ENCODE measurements around the gene PLD5. TPM values are rescaled to one million over a fixed set of nuclear protein-coding genes. Genes with fewer than 3 reads are reported as not detected.
"Not testable (repeated sequence)": the region's sequence is repeated elsewhere in the genome, so short reads cannot be mapped to it uniquely, and the experiment has no call there.

Gene PLD5
- total and polyA plus RNA-seq, 4 donors: 4.6 to 11.5 (median 9.4) TPM

DNA sequence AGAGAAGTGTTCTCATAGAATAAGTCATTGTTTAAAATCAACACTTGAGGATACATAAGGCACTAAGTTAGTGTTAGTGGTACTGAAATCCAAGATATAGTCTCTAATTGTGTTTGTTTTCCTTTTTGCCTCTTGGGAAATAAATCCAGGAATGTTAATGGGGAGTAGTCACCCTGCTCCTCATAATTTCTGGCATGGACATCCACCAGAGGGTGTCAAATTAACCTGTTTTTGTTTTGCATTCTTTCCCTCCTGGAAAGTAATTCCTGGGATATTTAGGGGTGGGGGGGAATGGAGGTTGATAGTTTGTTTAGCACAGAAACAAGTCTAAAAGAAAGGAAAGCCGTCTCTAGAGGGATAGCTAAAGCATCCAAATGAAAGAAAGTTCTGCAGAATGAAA is 437.8 kb downstream of the PLD5 start:
- no peak overlapping the region for H3K4me3 ChIP-seq (ENCODE audit: low read depth, low read length)
- H3K4me1 ChIP-seq (ENCODE audit: control insufficient read depth, insufficient read depth, low read length): no peaks in the 10 kb centered on the region
- no peak for DNase-seq (ENCODE audit: low read depth in 4 of 6, low spot score in 6 of 6)
- H3K36me3 ChIP-seq (ENCODE audit: control insufficient read depth, insufficient read depth, low read length): no peaks in the 10 kb centered on the region
- 79% methylated on average over 1 of the region's 1 CpG for WGBS (ENCODE audit: insufficient coverage)
- H3K27ac ChIP-seq (ENCODE audit: low read depth, low read length): no peak overlapping the region
- no peaks in the 10 kb centered on the region for H3K9me3 ChIP-seq (ENCODE audit: control insufficient read depth, insufficient read depth, low read length)
- no peaks in the 10 kb centered on the region for H3K27me3 ChIP-seq (ENCODE audit: control insufficient read depth, insufficient read depth, low read length)

DNA sequence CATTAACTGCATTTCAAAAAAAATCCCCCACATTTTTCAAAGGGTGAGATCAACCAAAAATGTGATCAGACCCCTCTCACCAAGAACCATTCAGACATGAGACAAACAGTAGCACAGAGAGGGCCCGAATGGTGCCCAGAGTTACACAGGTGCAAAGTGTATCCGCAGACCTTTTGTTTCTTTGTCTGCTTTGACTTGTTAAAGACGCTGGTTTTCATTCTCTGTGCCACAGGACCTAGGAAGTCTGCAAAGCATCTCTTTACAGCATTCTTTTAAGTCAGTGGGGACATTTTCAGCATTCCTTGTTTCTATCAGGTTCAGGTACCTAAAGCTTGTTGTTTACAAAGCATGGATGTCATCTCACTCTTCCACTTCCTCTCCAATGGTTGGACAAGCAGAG is 438.4 kb downstream of the PLD5 start:
- Histone ChIP-seq H3K9me3 (ENCODE audit: control insufficient read depth, insufficient read depth, low read length) (no peaks in the 10 kb centered on the region), H3K4me3 (ENCODE audit: low read depth, low read length) (no peak overlapping the region), H3K4me1 (ENCODE audit: control insufficient read depth, insufficient read depth, low read length) (no peaks in the 10 kb centered on the region), H3K27ac (ENCODE audit: low read depth, low read length) (no peak overlapping the region), H3K36me3 (ENCODE audit: control insufficient read depth, insufficient read depth, low read length) (no peaks in the 10 kb centered on the region), H3K27me3 (ENCODE audit: control insufficient read depth, insufficient read depth, low read length) (no peaks in the 10 kb centered on the region)
- no peak for DNase-seq (ENCODE audit: low read depth in 4 of 6, low spot score in 6 of 6)
- 90% methylated on average over 3 of the region's 3 CpGs for WGBS (ENCODE audit: insufficient coverage)

DNA sequence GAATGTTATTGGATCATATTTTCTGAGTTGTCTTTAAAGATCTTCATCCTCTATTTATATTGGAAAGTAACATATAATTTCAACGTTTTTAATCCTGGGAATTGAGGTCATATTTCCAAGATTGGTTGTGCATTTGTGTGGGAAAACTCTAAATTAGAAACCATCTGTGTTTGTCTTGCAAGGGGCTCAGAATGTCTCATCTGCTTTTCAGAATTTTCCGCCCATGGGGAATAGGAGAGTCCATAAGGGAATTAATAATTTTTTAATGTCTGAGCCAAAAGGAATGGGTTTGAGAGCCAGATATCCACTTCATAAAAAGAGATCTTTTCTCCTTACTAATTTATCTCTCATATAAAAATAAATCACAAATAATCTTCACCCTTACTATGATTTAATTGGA is 440.8 kb downstream of the PLD5 start:
- no peak overlapping the region for H3K4me3 ChIP-seq (ENCODE audit: low read depth, low read length)
- H3K4me1 ChIP-seq (ENCODE audit: control insufficient read depth, insufficient read depth, low read length): no peaks in the 10 kb centered on the region
- H3K27ac ChIP-seq (ENCODE audit: low read depth, low read length): no peak overlapping the region
- no peaks in the 10 kb centered on the region for H3K9me3 ChIP-seq (ENCODE audit: control insufficient read depth, insufficient read depth, low read length)
- DNase-seq (ENCODE audit: low read depth in 4 of 6, low spot score in 6 of 6): no peak
- no peaks in the 10 kb centered on the region for H3K36me3 ChIP-seq (ENCODE audit: control insufficient read depth, insufficient read depth, low read length)
- WGBS (ENCODE audit: insufficient coverage): no CpG with 5 or more reads among the region's 2 CpGs
- H3K27me3 ChIP-seq (ENCODE audit: control insufficient read depth, insufficient read depth, low read length): no peaks in the 10 kb centered on the region

DNA sequence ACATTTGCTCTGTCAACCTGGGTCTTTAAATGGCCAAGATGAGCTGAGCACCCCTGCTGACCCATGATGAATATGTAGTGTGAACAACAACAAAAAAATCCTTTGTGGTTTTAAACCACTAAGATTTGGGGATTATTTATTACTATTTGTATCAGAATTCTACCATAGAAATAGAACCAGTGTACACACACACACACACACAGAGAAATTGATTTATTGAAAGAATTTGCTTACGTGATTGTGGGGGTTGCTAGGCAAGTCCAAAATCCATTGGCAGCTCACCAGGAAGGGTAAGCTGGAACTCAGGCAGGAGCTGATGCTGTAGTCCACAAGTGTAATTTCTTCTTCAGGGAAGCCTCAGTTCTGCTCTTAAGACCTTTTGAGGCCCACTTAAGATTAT is 443.1 kb downstream of the PLD5 start:
- Histone ChIP-seq H3K36me3 (ENCODE audit: control insufficient read depth, insufficient read depth, low read length) (no peaks in the 10 kb centered on the region), H3K9me3 (ENCODE audit: control insufficient read depth, insufficient read depth, low read length) (no peaks in the 10 kb centered on the region), H3K4me3 (ENCODE audit: low read depth, low read length) (no peak overlapping the region), H3K4me1 (ENCODE audit: control insufficient read depth, insufficient read depth, low read length) (no peaks in the 10 kb centered on the region), H3K27ac (ENCODE audit: low read depth, low read length) (no peak overlapping the region), H3K27me3 (ENCODE audit: control insufficient read depth, insufficient read depth, low read length) (no peaks in the 10 kb centered on the region)
- peak in 1 of 6 donors; percentile 8 for DNase-seq (ENCODE audit: low read depth in 4 of 6, low spot score in 6 of 6)
- 60% methylated on average over 1 of the region's 1 CpG for WGBS (ENCODE audit: insufficient coverage)

DNA sequence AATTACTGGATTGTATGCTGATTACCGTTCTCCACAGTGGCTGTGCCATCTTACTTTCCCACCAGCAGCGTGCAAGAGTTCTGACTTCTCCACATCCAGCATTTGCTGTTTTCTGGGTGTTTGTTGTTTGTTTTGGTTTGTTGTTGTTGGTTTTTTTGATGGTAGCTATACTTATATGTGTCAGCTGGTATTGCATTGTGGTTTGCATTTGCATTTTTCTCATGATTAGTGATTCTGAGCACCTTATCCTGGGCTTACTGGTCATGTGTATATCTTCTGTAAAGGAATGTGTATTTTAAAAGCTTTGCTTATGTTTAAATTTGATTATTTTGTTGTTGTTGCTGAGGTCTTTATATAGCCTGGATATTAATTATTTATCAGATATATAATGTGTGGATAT is 458.7 kb downstream of the PLD5 start:
- DNase-seq (ENCODE audit: low read depth in 4 of 6, low spot score in 6 of 6): no peak
- H3K4me1 ChIP-seq (ENCODE audit: control insufficient read depth, insufficient read depth, low read length): no peaks in the 10 kb centered on the region
- H3K4me3 ChIP-seq (ENCODE audit: low read depth, low read length): no peak overlapping the region
- no peak overlapping the region for H3K27ac ChIP-seq (ENCODE audit: low read depth, low read length)
- no peaks in the 10 kb centered on the region for H3K9me3 ChIP-seq (ENCODE audit: control insufficient read depth, insufficient read depth, low read length)
- no CpG with 5 or more reads among the region's 2 CpGs for WGBS (ENCODE audit: insufficient coverage)
- no peaks in the 10 kb centered on the region for H3K27me3 ChIP-seq (ENCODE audit: control insufficient read depth, insufficient read depth, low read length)
- no peaks in the 10 kb centered on the region for H3K36me3 ChIP-seq (ENCODE audit: control insufficient read depth, insufficient read depth, low read length)

DNA sequence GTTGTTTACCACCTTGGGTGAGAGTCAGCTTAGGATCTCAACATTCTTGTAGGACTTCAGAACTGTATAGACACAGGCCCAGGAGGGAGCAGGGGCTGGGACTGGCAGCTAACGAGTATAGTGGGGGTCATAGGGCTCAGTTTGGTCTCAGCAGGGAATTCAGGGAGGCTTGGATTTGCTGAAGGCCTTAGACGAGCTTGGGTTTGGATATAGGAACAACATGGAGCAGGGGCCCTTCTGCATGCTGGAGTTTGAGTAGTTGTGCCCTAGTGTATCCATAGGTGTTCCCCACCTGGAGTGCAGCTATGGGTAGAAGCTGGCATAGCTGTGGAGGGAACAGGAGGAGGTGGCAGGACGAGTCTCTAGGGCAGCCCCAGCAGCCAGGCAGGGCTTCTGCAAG is 462.2 kb downstream of the PLD5 start:
- WGBS (ENCODE audit: insufficient coverage): 73% methylated on average over 3 of the region's 3 CpGs
- DNase-seq (ENCODE audit: low read depth in 4 of 6, low spot score in 6 of 6): no peak

DNA sequence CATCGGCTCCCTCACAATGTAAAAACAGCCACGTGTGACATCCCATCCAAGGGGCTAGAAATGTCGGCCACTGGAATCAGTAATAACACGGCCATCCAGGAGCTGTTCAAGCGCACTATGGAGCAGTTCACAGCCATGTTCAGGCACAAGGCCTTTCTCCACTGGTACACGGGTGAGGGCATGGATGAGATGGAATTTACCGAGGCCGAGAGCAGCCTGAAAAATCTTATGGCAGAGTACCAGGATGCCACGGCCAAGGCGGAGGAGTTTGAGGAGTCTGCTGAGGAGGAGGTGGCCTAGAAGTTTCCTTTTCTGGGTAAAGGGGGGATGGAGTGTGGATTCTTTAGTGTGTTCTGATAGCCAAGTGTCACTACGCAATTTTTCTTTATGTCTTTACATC is 464.5 kb downstream of the PLD5 start:
- H3K4me3 ChIP-seq (ENCODE audit: low read depth, low read length): no peak overlapping the region
- 93% methylated on average over 10 of the region's 11 CpGs for WGBS (ENCODE audit: insufficient coverage)
- H3K4me1 ChIP-seq (ENCODE audit: control insufficient read depth, insufficient read depth, low read length): no peaks in the 10 kb centered on the region
- H3K9me3 ChIP-seq (ENCODE audit: control insufficient read depth, insufficient read depth, low read length): no peaks in the 10 kb centered on the region
- no peak overlapping the region for H3K27ac ChIP-seq (ENCODE audit: low read depth, low read length)
- H3K36me3 ChIP-seq (ENCODE audit: control insufficient read depth, insufficient read depth, low read length): peaks cover 4% of the 10 kb centered on the region
- no peak for DNase-seq (ENCODE audit: low read depth in 4 of 6, low spot score in 6 of 6)
- H3K27me3 ChIP-seq (ENCODE audit: control insufficient read depth, insufficient read depth, low read length): no peaks in the 10 kb centered on the region

More for the DNA sequence above, 462.2 kb downstream of the PLD5 start:
- Histone ChIP-seq H3K27ac (ENCODE audit: low read depth, low read length) (no peak overlapping the region), H3K36me3 (ENCODE audit: control insufficient read depth, insufficient read depth, low read length) (peaks cover 4% of the 10 kb centered on the region), H3K27me3 (ENCODE audit: control insufficient read depth, insufficient read depth, low read length) (no peaks in the 10 kb centered on the region), H3K4me3 (ENCODE audit: low read depth, low read length) (no peak overlapping the region), H3K4me1 (ENCODE audit: control insufficient read depth, insufficient read depth, low read length) (no peaks in the 10 kb centered on the region), H3K9me3 (ENCODE audit: control insufficient read depth, insufficient read depth, low read length) (no peaks in the 10 kb centered on the region)

DNA sequence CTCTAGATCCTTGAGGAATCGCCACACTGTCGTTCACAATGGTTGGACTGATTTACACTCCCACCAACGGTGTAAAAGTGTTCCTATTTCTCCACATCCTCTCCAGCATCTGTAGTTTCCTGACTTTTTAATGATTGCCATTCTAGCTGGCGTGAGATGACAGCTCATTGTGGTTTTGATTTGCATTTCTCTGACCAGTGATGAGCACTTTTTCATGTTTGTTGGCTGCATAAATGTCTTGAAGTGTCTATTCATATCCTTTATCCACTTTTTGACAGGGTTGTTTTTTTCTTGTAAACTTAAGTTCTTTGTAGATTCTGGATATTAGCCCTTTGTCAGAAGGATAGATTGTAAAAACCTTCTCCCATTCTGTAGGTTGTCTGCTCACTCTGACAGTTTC is 465.9 kb downstream of the PLD5 start:
- not testable (repeated sequence) for H3K36me3 ChIP-seq (ENCODE audit: control insufficient read depth, insufficient read depth, low read length); H3K27me3 ChIP-seq (ENCODE audit: control insufficient read depth, insufficient read depth, low read length); DNase-seq (ENCODE audit: low read depth in 4 of 6, low spot score in 6 of 6); H3K4me3 ChIP-seq (ENCODE audit: low read depth, low read length); H3K9me3 ChIP-seq (ENCODE audit: control insufficient read depth, insufficient read depth, low read length); H3K4me1 ChIP-seq (ENCODE audit: control insufficient read depth, insufficient read depth, low read length); H3K27ac ChIP-seq (ENCODE audit: low read depth, low read length)
- WGBS (ENCODE audit: insufficient coverage): 83% methylated on average over 3 of the region's 4 CpGs

DNA sequence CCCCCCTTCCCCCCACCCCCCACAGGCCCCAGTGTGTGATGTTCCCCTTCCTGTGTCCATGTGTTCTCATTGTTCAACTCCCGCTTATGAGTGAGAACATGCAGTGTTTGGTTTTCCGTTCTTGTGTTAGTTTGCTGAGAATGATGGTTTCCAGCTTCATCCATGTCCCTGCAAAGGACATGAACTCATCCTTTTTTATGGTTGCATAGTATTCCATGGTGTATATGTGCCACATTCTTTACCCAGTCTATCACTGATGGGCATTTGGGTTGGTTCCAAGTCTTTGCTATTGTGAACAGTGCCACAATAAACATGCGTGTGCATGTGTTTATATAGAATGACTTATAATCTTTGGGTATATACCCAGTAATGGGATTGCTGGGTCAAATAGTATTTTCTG is 466.3 kb downstream of the PLD5 start:
- not testable (repeated sequence) for H3K27me3 ChIP-seq (ENCODE audit: control insufficient read depth, insufficient read depth, low read length); DNase-seq (ENCODE audit: low read depth in 4 of 6, low spot score in 6 of 6); H3K4me1 ChIP-seq (ENCODE audit: control insufficient read depth, insufficient read depth, low read length); H3K9me3 ChIP-seq (ENCODE audit: control insufficient read depth, insufficient read depth, low read length); H3K36me3 ChIP-seq (ENCODE audit: control insufficient read depth, insufficient read depth, low read length); H3K4me3 ChIP-seq (ENCODE audit: low read depth, low read length); H3K27ac ChIP-seq (ENCODE audit: low read depth, low read length)
- WGBS (ENCODE audit: insufficient coverage): 100% methylated on average over 1 of the region's 3 CpGs

DNA sequence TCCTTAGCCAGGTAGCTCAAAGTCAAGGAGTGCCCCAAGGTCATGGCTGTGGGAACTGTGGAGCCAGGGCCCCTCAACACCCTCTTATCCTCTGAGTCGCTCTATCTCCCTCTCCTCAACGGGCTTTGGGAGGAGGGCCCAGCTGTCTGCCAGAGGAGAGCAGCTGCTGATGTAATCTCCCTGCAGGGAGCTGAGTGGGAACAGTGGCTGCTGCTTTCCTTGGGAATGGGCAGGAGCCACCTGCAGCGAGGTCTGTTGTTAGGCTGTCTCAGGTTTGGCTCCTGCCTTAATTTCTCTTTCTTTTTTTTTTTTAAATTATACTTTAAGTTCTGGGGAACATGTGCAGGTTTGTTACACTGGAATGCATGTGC is 466.8 kb downstream of the PLD5 start:
- peaks cover 4% of the 10 kb centered on the region for H3K36me3 ChIP-seq (ENCODE audit: control insufficient read depth, insufficient read depth, low read length)
- no peak overlapping the region for H3K4me3 ChIP-seq (ENCODE audit: low read depth, low read length)
- 20% methylated on average over 1 of the region's 3 CpGs for WGBS (ENCODE audit: insufficient coverage)

More for the DNA sequence above, 466.8 kb downstream of the PLD5 start:
- H3K9me3 ChIP-seq (ENCODE audit: control insufficient read depth, insufficient read depth, low read length): no peaks in the 10 kb centered on the region
- no peak for DNase-seq (ENCODE audit: low read depth in 4 of 6, low spot score in 6 of 6)
- no peaks in the 10 kb centered on the region for H3K4me1 ChIP-seq (ENCODE audit: control insufficient read depth, insufficient read depth, low read length)
- H3K27me3 ChIP-seq (ENCODE audit: control insufficient read depth, insufficient read depth, low read length): no peaks in the 10 kb centered on the region
- no peak overlapping the region for H3K27ac ChIP-seq (ENCODE audit: low read depth, low read length)
